Muscle layer of colon (tissue), 2 donors: ENCODE data around the gene CDX2.

Experiments used
- H3K27ac ChIP-seq: one replicate; pipeline ENCODE4 v1.7.0; 2013; ENCODE audit warnings: low read depth, mild to moderate bottlenecking, low read length, moderate library complexity
- H3K27me3 ChIP-seq, 2 donors: one replicate each; pipeline ENCODE4 v1.7.0; 2013; ENCODE audit warnings: low read length in 2 of 2, mild to moderate bottlenecking in 2 of 2; ENCODE audit not compliant: insufficient read depth in 2 of 2, control insufficient read depth in 1 of 2
- H3K36me3 ChIP-seq: one replicate; pipeline ENCODE4 v1.7.0; 2013; ENCODE audit warnings: mild to moderate bottlenecking, low read length; ENCODE audit not compliant: insufficient read depth
- H3K4me1 ChIP-seq: one replicate; pipeline ENCODE4 v1.7.0; 2013; ENCODE audit warnings: mild to moderate bottlenecking, low read length; ENCODE audit not compliant: insufficient read depth
- H3K4me3 ChIP-seq, 2 donors: one replicate each; pipeline ENCODE4 v1.7.0; 2013; ENCODE audit warnings: low read length in 2 of 2, low read depth in 1 of 2, mild to moderate bottlenecking in 1 of 2, moderate library complexity in 1 of 2
- H3K9ac ChIP-seq: one replicate; pipeline ENCODE4 v1.7.0; 2013; ENCODE audit warnings: low read length
- H3K9me3 ChIP-seq: one replicate; pipeline ENCODE4 v1.7.0; 2013; ENCODE audit warnings: mild to moderate bottlenecking, low read length
- donor health status: abdominal sarcoma.
- donor health status: Adenocarcinoma of cecum.

The CDX2 gene

GRCh38 chr13:27997904-27998522 lies 28.9 kb upstream of the CDX2 start:
- no peaks in the 10 kb centered on the region for H3K4me1 ChIP-seq
- H3K9ac ChIP-seq: no peak overlapping the region
- H3K36me3 ChIP-seq: no peaks in the 10 kb centered on the region
- no peaks in the 10 kb centered on the region for H3K27me3 ChIP-seq
- no peak overlapping the region for H3K4me3 ChIP-seq
- no peaks in the 10 kb centered on the region for H3K9me3 ChIP-seq
- H3K27ac ChIP-seq: no peak overlapping the region

GRCh38 chr13:27991881-27992280 lies 22.8 kb upstream of the CDX2 start:
- H3K27me3 ChIP-seq: peaks cover 0 to 3% of the 10 kb centered on the region in 2 donors
- no peak overlapping the region for H3K9ac ChIP-seq
- H3K27ac ChIP-seq: no peak overlapping the region
- H3K4me1 ChIP-seq: no peaks in the 10 kb centered on the region
- no peak overlapping the region for H3K4me3 ChIP-seq
- no peaks in the 10 kb centered on the region for H3K36me3 ChIP-seq
- H3K9me3 ChIP-seq: no peaks in the 10 kb centered on the region

DNA sequence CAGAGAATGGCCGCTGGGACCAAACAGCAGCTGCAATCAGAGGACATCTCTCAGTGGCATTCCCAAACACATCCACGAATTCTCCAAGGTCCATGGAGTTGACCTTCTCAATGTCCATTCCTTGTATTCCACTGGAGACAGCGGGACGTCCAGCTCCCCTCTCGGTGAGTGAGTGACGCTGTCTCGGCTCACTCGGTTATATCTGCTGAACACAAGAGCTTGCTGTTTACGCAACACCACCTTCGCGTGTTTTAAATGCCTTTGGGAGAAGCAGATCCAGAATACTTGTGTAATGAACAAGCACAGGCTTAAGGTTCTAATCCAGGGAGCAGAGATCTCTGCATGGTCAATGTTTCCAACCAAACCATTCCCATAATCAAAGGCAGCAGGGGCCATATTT lies 19.4 kb upstream of the CDX2 start, which contains the start of gene URAD:
TSS of gene URAD (minus strand) at position 174 of the 400 bp plus-strand sequence. CDS start at position 118, 56 bp downstream.
- H3K9ac ChIP-seq: no peak within 1 kb of the TSS
- H3K4me3 ChIP-seq: no peak within 1 kb of the TSS
- no peaks in the 10 kb centered on the region for H3K4me1 ChIP-seq
- H3K9me3 ChIP-seq: no peaks in the 10 kb centered on the region
- H3K27ac ChIP-seq: no peak within 1 kb of the TSS
- H3K27me3 ChIP-seq: peaks cover 6 to 7% of the 10 kb centered on the region in 2 donors
- no peaks in the 10 kb centered on the region for H3K36me3 ChIP-seq

GRCh38 chr13:27985600-27985999 lies 16.5 kb upstream of the CDX2 start:
- Histone ChIP-seq H3K4me3 (no peak overlapping the region), H3K27me3 (peaks cover 24 to 29% of the 10 kb centered on the region in 2 donors), H3K9ac (no peak overlapping the region), H3K4me1 (no peaks in the 10 kb centered on the region), H3K36me3 (no peaks in the 10 kb centered on the region), H3K27ac (no peak overlapping the region), H3K9me3 (no peaks in the 10 kb centered on the region)

DNA sequence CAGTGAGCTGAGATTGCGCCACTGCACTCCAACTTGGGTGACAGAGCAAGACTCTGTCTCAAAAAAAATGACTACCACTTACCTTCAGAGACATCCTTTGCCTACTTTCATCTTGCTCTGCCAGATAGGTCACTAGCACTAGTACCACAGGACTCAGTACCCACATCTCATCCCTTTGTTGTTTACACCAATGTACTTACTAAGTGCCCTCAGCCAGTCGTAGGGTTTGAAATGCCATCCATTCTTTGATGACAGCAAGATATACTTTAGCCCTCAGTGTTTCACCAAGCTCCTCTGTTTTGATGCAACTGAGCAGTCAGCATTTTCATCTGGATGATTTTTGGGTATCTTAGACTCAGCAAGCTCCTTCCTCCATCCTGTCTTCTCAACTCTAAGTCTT lies 13.2 kb upstream of the CDX2 start:
- H3K36me3 ChIP-seq: no peaks in the 10 kb centered on the region
- H3K9ac ChIP-seq: no peak overlapping the region
- H3K4me1 ChIP-seq: peaks cover 6% of the 10 kb centered on the region
- H3K27ac ChIP-seq: no peak overlapping the region
- no peak overlapping the region for H3K4me3 ChIP-seq
- H3K9me3 ChIP-seq: no peaks in the 10 kb centered on the region
- H3K27me3 ChIP-seq: peaks cover 43 to 61% of the 10 kb centered on the region in 2 donors

- Histone ChIP-seq H3K27ac (no peak overlapping the region), H3K4me3 (no peak overlapping the region), H3K27me3 (peaks cover 48 to 64% of the 10 kb centered on the region in 2 donors), H3K36me3 (no peaks in the 10 kb centered on the region), H3K4me1 (peaks cover 6% of the 10 kb centered on the region), H3K9ac (no peak overlapping the region), H3K9me3 (no peaks in the 10 kb centered on the region)
Observed at GRCh38 chr13:27981006-27981708, 12.0 kb upstream of the CDX2 start.

GRCh38 chr13:27980280-27980998 lies 11.3 kb upstream of the CDX2 start:
- H3K4me1 ChIP-seq: peaks cover 6% of the 10 kb centered on the region
- H3K27ac ChIP-seq: no peak overlapping the region
- peaks cover 53 to 72% of the 10 kb centered on the region in 2 donors for H3K27me3 ChIP-seq
- no peak overlapping the region for H3K4me3 ChIP-seq
- no peak overlapping the region for H3K9ac ChIP-seq
- no peaks in the 10 kb centered on the region for H3K36me3 ChIP-seq
- no peaks in the 10 kb centered on the region for H3K9me3 ChIP-seq

DNA sequence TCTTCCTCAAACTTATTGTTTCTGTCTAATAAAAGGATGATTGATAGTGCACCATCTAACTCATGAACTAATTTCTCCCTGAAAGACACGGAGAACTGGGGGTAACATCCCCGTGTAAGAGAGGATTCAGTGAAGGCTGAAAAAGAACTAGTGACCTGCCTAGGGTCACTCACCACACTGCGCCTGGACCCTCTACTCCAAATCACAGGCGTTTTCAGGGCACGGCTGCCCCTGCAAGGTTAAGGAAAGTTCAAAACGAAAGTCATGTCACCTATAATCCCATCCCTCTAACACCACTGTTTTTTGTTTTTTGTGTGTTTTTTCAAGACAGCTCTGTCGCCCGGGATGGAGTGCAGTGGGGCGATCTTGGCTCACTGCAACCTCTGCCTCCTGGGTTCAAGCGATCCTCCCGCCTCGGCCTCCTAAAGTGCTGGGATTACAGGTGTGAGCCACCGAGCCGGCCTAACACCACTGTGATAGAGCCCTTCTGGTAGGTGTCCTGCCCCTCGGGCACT lies 10.7 kb upstream of the CDX2 start:
- Histone ChIP-seq H3K9me3 (no peaks in the 10 kb centered on the region), H3K36me3 (no peaks in the 10 kb centered on the region), H3K27ac (no peak overlapping the region), H3K27me3 (peaks cover 58 to 78% of the 10 kb centered on the region in 2 donors), H3K9ac (no peak overlapping the region), H3K4me1 (peaks cover 6% of the 10 kb centered on the region), H3K4me3 (no peak overlapping the region)

- peaks cover 6% of the 10 kb centered on the region for H3K4me1 ChIP-seq
- no peaks in the 10 kb centered on the region for H3K36me3 ChIP-seq
- no peak overlapping the region for H3K4me3 ChIP-seq
- H3K9me3 ChIP-seq: no peaks in the 10 kb centered on the region
- H3K27ac ChIP-seq: no peak overlapping the region
- H3K27me3 ChIP-seq: peaks cover 63 to 79% of the 10 kb centered on the region in 2 donors
- no peak overlapping the region for H3K9ac ChIP-seq
Observed at GRCh38 chr13:27979001-27979643, 10.0 kb upstream of the CDX2 start.

- H3K27me3 ChIP-seq: peaks cover 60 to 79% of the 10 kb centered on the region in 2 donors
- no peak overlapping the region for H3K4me3 ChIP-seq
- no peaks in the 10 kb centered on the region for H3K36me3 ChIP-seq
- no peak overlapping the region for H3K27ac ChIP-seq
- H3K4me1 ChIP-seq: peaks cover 6% of the 10 kb centered on the region
- H3K9ac ChIP-seq: no peak overlapping the region
- no peaks in the 10 kb centered on the region for H3K9me3 ChIP-seq
Observed at GRCh38 chr13:27978301-27978968, 9.3 kb upstream of the CDX2 start.
